Breast epithelium (tissue), 4 donors: Measurements from ENCODE around the gene DHDH. TPM values are rescaled to one million over a fixed set of nuclear protein-coding genes. Genes with fewer than 3 reads are reported as not detected.

Source experiments
- DNase-seq, 2 donors: peaks; one replicate each; pipeline ENCODE4 v3.0.0-alpha.2; 2019; ENCODE audit warnings: low spot score in 2 of 2
- H3K27ac ChIP-seq, 2 donors: fragments of 200-600 bp; sonication (generic) in 1 of 2; one replicate each; pipeline ENCODE4 v1.5.1; 2016 to 2019; ENCODE audit warnings: mild to moderate bottlenecking in 1 of 2
- H3K27me3 ChIP-seq, 2 donors: fragments of 200-600 bp; sonication (generic) in 1 of 2; one replicate each; pipeline versions ENCODE4 v1.5.1 to v1.6.0; 2017 to 2019; ENCODE audit warnings: control low read depth in 1 of 2, mild to moderate bottlenecking in 1 of 2
- H3K36me3 ChIP-seq: fragments of 200-600 bp; one replicate; pipeline ENCODE4 v1.5.1; 2019
- H3K4me1 ChIP-seq, 2 donors: fragments of 200-600 bp; sonication (generic); one replicate each; pipeline ENCODE4 v1.5.1; 2016 to 2019; ENCODE audit warnings: control low read depth in 1 of 2
- H3K4me3 ChIP-seq, 3 donors: fragments of 200-600 bp; sonication (generic); 1 replicate in 2 of 3; 2 replicates in 1 of 3; pipeline ENCODE4 v1.5.1; 2016 to 2019; ENCODE audit warnings: mild to moderate bottlenecking in 3 of 3, moderate library complexity in 2 of 3
- H3K9me3 ChIP-seq, 2 donors: fragments of 200-600 bp; sonication (generic) in 1 of 2; one replicate each; pipeline ENCODE4 v1.5.1; 2016 to 2019; ENCODE audit warnings: control low read depth in 1 of 2
- POLR2A ChIP-seq: fragments of 450-650 bp; IDR thresholded peaks from one replicate; pipeline ENCODE4 v1.6.1; 2016; ENCODE audit warnings: antibody characterized with exemption, mild to moderate bottlenecking, moderate library complexity
- POLR2AphosphoS5 ChIP-seq, 3 donors: sonication (generic); formaldehyde crosslinking; IDR thresholded peaks; one replicate each; pipeline ENCODE4 v1.6.1; 2017; ENCODE audit warnings: antibody characterized with exemption in 3 of 3
- intact Hi-C: fragments of 100-400 bp; cut with DNase I; formaldehyde crosslinking; loops from one replicate; pipeline ENCODE4 v1.15.1; 2023; ENCODE audit warnings: low total_unique reads
- total RNA-seq, 3 donors: library from RNA; depleted of rRNA; stranded (reverse); fragments of >200 nt; gene quantifications; one replicate each; pipeline ENCODE4 v1.1.0, GENCODE V29; 2016
- TF ChIP-seq, protein P1 (sequence below), 3 donors: fragments of 450-650 bp; IDR thresholded peaks; one replicate each; pipeline ENCODE4 v1.5.1; 2016 to 2017; ENCODE audit warnings: antibody characterized with exemption in 3 of 3, mild to moderate bottlenecking in 3 of 3, moderate library complexity in 3 of 3

The DHDH gene
- total RNA-seq, 3 donors from 2014 or later, result 0.96 to 1.3 TPM; not detected in 1

DNA sequence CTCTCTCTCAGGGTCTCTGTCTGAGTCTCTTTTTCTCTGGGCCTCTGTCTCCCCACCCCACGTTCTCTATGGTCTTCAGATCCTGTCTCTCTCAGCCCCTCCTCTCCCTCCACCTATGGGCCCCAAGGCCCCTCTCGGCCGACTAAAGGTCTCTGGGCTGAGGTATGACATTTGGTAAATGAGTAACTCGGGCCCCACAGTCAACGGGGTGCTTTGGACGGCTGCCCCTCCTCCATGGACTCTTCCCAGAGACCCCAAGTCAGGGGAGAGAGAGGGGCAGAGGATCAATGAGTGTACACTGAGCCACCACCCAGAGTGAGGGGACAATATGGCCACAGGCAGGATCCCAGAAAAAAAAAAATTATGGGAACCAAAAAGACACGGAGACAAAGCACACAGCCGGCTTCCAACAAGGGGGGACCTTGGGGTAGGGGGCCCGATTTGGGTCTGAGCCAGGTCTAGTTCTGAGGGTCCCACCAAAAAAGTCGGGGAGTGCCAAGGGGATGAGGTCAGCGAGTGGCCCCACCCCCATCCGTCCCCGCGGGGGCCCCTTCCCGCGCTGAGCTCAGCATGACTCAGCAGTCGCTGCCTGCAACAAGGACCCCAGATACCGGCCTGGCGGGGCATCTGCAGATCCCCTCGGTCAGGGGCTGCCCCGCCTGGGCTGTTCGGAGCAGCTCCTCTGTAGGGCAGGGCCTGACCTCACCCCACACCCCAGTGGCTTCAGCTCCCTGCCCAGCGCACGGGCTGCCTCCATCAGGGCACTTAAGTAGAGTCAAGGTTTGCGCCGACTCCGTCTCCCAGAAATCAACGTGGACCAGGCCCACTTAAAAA is 30.1 kb downstream of the DHDH start:
- Histone ChIP-seq H3K27ac (peak overlapping the region; percentile 92 to 93), H3K4me1 (peaks cover 0 to 14% of the 10 kb centered on the region in 2 donors), H3K27me3 (no peaks in the 10 kb centered on the region), H3K4me3 (peak overlapping the region; percentile 81 to 92 (median 88)), H3K9me3 (no peaks in the 10 kb centered on the region), H3K36me3 (no peaks in the 10 kb centered on the region)
- intact Hi-C loops, result no loop called here
- DNase-seq, result peak; percentile 60 to 64
- no peak for TF ChIP-seq POLR2A
- TF ChIP-seq, protein P1, sequence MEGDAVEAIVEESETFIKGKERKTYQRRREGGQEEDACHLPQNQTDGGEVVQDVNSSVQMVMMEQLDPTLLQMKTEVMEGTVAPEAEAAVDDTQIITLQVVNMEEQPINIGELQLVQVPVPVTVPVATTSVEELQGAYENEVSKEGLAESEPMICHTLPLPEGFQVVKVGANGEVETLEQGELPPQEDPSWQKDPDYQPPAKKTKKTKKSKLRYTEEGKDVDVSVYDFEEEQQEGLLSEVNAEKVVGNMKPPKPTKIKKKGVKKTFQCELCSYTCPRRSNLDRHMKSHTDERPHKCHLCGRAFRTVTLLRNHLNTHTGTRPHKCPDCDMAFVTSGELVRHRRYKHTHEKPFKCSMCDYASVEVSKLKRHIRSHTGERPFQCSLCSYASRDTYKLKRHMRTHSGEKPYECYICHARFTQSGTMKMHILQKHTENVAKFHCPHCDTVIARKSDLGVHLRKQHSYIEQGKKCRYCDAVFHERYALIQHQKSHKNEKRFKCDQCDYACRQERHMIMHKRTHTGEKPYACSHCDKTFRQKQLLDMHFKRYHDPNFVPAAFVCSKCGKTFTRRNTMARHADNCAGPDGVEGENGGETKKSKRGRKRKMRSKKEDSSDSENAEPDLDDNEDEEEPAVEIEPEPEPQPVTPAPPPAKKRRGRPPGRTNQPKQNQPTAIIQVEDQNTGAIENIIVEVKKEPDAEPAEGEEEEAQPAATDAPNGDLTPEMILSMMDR (IDR thresholded peaks at IDR 0.05), result no peak
- peak in 2 of 3 donors; percentile 35 to 48 for TF ChIP-seq POLR2AphosphoS5 (IDR thresholded peaks at IDR 0.05)

DNA sequence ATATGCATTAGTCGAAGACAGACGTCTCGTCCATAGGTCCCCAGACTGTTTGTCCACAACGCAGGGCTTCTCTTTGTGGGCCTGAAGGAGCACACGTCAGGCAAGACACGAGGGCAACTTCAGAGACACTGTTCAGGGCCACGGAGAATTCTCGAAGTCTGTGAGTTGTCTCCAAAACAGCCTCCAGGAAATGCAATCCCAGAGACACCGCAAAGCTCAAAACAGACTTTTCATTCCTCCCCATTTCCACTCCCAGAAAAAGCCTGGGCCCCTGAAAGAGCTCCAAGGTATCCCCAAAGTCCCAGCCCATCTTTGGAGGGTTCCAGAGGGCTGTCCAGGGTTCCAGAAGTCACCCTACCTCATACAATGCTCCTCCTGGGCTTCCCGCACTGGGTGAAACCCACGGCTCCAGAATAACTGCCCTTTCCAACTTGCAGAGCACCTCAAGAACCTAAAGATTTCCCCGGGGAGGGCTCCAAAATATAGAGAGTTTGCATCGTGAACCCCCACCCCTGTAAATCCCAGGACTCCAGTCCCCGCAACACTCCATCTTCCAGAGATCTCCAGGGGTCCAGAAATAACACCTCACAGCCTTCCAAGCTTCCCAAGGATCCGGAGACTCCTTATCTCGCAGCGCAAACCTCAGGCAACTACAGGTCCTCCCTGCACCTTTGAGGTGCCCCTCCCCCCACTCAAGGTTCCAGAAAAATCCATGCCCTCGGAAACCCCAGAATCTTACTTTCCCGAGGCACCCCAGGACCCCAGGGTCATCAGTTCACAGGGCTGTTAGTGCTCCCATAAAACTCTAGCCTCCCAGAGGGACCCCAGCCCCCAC is 30.9 kb downstream of the DHDH start:
- TF ChIP-seq POLR2A, result no peak
- TF ChIP-seq, protein P1 (IDR thresholded peaks at IDR 0.05), result no peak
- Histone ChIP-seq H3K36me3 (no peaks in the 10 kb centered on the region), H3K27ac (peak overlapping the region; percentile 92 to 93), H3K4me1 (peaks cover 0 to 14% of the 10 kb centered on the region in 2 donors), H3K27me3 (no peaks in the 10 kb centered on the region), H3K9me3 (no peaks in the 10 kb centered on the region), H3K4me3 (peak overlapping the region; percentile 81 to 92 (median 88))
- no peak for DNase-seq
- intact Hi-C loops, result no loop called here

GRCh38 chr19:48965040-48965805 is 31.7 kb downstream of the DHDH start, which contains the start of gene FTL:
FTL (plus strand) TSS chr19:48965309; CDS start chr19:48965508, 199 bp downstream.
- intact Hi-C loops, result no loop called here
- no peaks in the 10 kb centered on the region for H3K9me3 ChIP-seq
- H3K4me1 ChIP-seq, result peaks cover 0 to 14% of the 10 kb centered on the region in 2 donors
- TF ChIP-seq POLR2AphosphoS5 (IDR thresholded peaks at IDR 0.05) (peak; percentile 98 to 100 (median 100)), POLR2A (peak; percentile 99)
- TF ChIP-seq, protein P1 (IDR thresholded peaks at IDR 0.05), result peak in 1 of 3 donors; percentile 24
- peak; percentile 94 to 96 for DNase-seq
- no peaks in the 10 kb centered on the region for H3K36me3 ChIP-seq
- H3K27ac ChIP-seq, result peak within 1 kb of the TSS; percentile 92 to 93
- H3K4me3 ChIP-seq, result peak within 1 kb of the TSS; percentile 81 to 92 (median 88)
- no peaks in the 10 kb centered on the region for H3K27me3 ChIP-seq

DNA sequence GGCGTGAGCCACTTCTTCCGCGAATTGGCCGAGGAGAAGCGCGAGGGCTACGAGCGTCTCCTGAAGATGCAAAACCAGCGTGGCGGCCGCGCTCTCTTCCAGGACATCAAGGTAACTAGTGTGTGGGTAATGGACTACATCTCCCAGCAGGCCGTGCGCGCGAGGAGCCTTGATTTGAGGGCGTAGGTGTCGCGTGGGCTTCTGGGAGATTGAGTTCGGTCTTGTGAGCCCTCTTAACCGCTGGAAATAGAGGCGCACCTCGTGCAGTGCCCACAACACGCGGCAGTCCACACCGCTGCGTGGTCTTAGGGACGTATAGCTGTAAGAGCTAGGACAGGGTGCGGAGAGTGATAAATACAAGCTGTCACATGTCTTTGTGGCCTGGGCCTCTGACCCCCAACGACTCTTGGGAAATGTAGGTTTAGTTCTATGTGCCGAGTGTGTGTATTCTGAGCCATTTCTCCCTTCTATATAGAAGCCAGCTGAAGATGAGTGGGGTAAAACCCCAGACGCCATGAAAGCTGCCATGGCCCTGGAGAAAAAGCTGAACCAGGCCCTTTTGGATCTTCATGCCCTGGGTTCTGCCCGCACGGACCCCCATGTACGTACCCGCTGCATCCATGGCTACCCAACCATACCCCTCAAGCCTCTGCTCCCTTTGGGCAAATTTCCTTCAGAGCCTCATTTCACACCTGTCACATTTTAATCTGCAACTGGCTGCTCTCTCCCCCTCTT is 32.5 kb downstream of the DHDH start:
- H3K4me3 ChIP-seq, result peak overlapping the region; percentile 81 to 92 (median 88)
- H3K27ac ChIP-seq, result peak overlapping the region; percentile 92 to 93
- intact Hi-C loops, result no loop called here
- TF ChIP-seq POLR2AphosphoS5 (IDR thresholded peaks at IDR 0.05) (peak; percentile 27 to 87 (median 36)), POLR2A (no peak)
- TF ChIP-seq, protein P1 (IDR thresholded peaks at IDR 0.05), result peak in 1 of 3 donors; percentile 7
- H3K4me1 ChIP-seq, result peaks cover 0 to 14% of the 10 kb centered on the region in 2 donors
- DNase-seq, result peak; percentile 83 to 90
- no peaks in the 10 kb centered on the region for H3K27me3 ChIP-seq
- H3K9me3 ChIP-seq, result no peaks in the 10 kb centered on the region
- H3K36me3 ChIP-seq, result no peaks in the 10 kb centered on the region
